GM23248 (cell line): ENCODE data around the gene RALGDS.

Source experiments
- EZH2 ChIP-seq: fragments of 200-600 bp; sonication (generic); IDR thresholded peaks from 2 replicates; pipeline ENCODE4 v1.6.1; 2018; ENCODE audit warnings: antibody characterized with exemption, mild to moderate bottlenecking; ENCODE audit not compliant: insufficient read depth, poor library complexity, severe bottlenecking
- EZH2phosphoT487 ChIP-seq: fragments of 200-600 bp; sonication (generic); IDR thresholded peaks from 2 replicates; pipeline ENCODE4 v1.6.1; 2018; ENCODE audit warnings: antibody characterized with exemption, moderate library complexity, mild to moderate bottlenecking, low read depth; ENCODE audit not compliant: insufficient read depth

- TF ChIP-seq EZH2 = no peak
- no peak for TF ChIP-seq EZH2phosphoT487
Measured at GRCh38 chr9:133122935-133123611, 2.0 kb upstream of the RALGDS start.
